OCI-LY7 (cell line): Measurements from ENCODE around the gene RAPGEF5. TPM values are rescaled to one million over a fixed set of nuclear protein-coding genes. Genes with fewer than 3 reads are reported as not detected.

ENCODE experiments used
- BruUV-seq: library from RNA; stranded (reverse); fragments of 400-500 nt; replicated peaks from 2 replicates; lab custom pipeline; 2021; lab: Mats Ljungman, UMichigan
- CTCF ChIA-PET: fragments of 300-600 bp; sonication (Branson Sonifier 250); formaldehyde crosslinking; loops from one replicate; lab custom pipeline; 2022; ENCODE audit warnings: antibody characterized with exemption; ENCODE audit not compliant: unreplicated experiment; lab: Charles Lee
- POLR2A ChIA-PET: fragments of 300-600 bp; sonication (Branson Sonifier 250); formaldehyde crosslinking; loops from one replicate; lab custom pipeline; 2022; ENCODE audit warnings: antibody characterized with exemption; lab: Charles Lee
- DNase-seq: peaks from one replicate; pipeline ENCODE4 v3.0.0-alpha.2; 2015; ENCODE audit warnings: low spot score
- H2AFZ ChIP-seq: fragments of 200-600 bp; sonication (generic), shearing (Covaris generic); 2 replicates; pipeline ENCODE4 v1.6.1; 2014; ENCODE audit warnings: mild to moderate bottlenecking, antibody characterized with exemption, low read length, moderate library complexity
- H3K27ac ChIP-seq: fragments of 200-600 bp; sonication (generic); 2 replicates; pipeline ENCODE4 v1.5.1; 2014; ENCODE audit warnings: mixed run types, low read depth, mild to moderate bottlenecking, moderate library complexity, low read length, inconsistent platforms; ENCODE audit not compliant: poor library complexity, severe bottlenecking
- H3K36me3 ChIP-seq: fragments of 200-600 bp; sonication (generic); 2 replicates; pipeline ENCODE4 v1.6.1; 2014; ENCODE audit warnings: mild to moderate bottlenecking, antibody characterized with exemption, low read length, moderate library complexity, mixed read lengths; ENCODE audit not compliant: insufficient read depth
- H3K4me1 ChIP-seq: fragments of 200-600 bp; sonication (generic); 2 replicates; pipeline ENCODE4 v1.5.1; 2014; ENCODE audit warnings: mild to moderate bottlenecking, low read length; ENCODE audit not compliant: insufficient read depth, poor library complexity, severe bottlenecking
- H3K4me2 ChIP-seq: fragments of 200-600 bp; sonication (generic); 2 replicates; pipeline ENCODE4 v1.6.1; 2014; ENCODE audit warnings: mild to moderate bottlenecking, low read length
- H3K4me3 ChIP-seq: fragments of 200-600 bp; sonication (generic); 2 replicates; pipeline ENCODE4 v1.5.1; 2014; ENCODE audit warnings: mild to moderate bottlenecking, low read depth, low read length; ENCODE audit not compliant: poor library complexity, severe bottlenecking
- H3K79me2 ChIP-seq: fragments of 200-600 bp; sonication (generic); 2 replicates; pipeline ENCODE4 v1.6.1; 2016; ENCODE audit warnings: low read depth, mild to moderate bottlenecking, low read length, moderate library complexity, mixed read lengths; ENCODE audit not compliant: insufficient read depth
- H3K9me2 ChIP-seq: fragments of 200-600 bp; sonication (generic); 2 replicates; pipeline ENCODE4 v1.6.1; 2016; ENCODE audit warnings: mild to moderate bottlenecking, low read length, mixed read lengths; ENCODE audit not compliant: insufficient read depth
- H3K9me3 ChIP-seq: fragments of 200-600 bp; sonication (generic); 2 replicates; pipeline ENCODE4 v1.6.1; 2014; ENCODE audit warnings: mild to moderate bottlenecking, mixed run types, low read length, mixed read lengths
- H4K20me1 ChIP-seq: fragments of 200-600 bp; sonication (generic); 2 replicates; pipeline ENCODE4 v1.6.1; 2014; ENCODE audit warnings: mild to moderate bottlenecking, antibody characterized with exemption, low read length, moderate library complexity, mixed read lengths; ENCODE audit not compliant: insufficient read depth
- CTCF ChIP-seq: fragments of 200-600 bp; sonication (generic); conservative IDR thresholded peaks from 2 replicates; pipeline ENCODE4 v1.5.1; 2014; ENCODE audit warnings: mild to moderate bottlenecking, antibody characterized with exemption, low read length, moderate library complexity, mixed read lengths
- EZH2phosphoT487 ChIP-seq: fragments of 200-600 bp; sonication (generic); IDR thresholded peaks from 2 replicates; pipeline ENCODE4 v1.6.1; 2018; ENCODE audit warnings: low read depth, borderline replicate concordance, mild to moderate bottlenecking, mixed run types, antibody characterized with exemption, low read length, moderate library complexity, mixed read lengths
- intact Hi-C: fragments of 100-400 bp; cut with micrococcal nuclease; formaldehyde crosslinking; loops from one replicate; pipeline ENCODE4 v1.10.0; 2022; ENCODE audit not compliant: unreplicated experiment
- total RNA-seq, 2 experiments: library from RNA; depleted of rRNA in 1 of 2; stranded (reverse); fragments of >200 nt in 1 of 2; shearing (Covaris generic) in 1 of 2; gene quantifications; 2 replicates each; pipeline ENCODE4 v1.2.3, GENCODE V29; 2014 to 2022

The RAPGEF5 gene
- total RNA-seq, 2 experiments from 2014 or later: 114 to 115 TPM

- Histone ChIP-seq H3K9me3 (no peaks in the 10 kb centered on the region), H3K79me2 (no peaks in the 10 kb centered on the region), H3K4me2 (no peak overlapping the region), H3K36me3 (no peaks in the 10 kb centered on the region; the same call in 1 of the 2 replicates), H3K9me2 (no peaks in the 10 kb centered on the region), H3K4me1 (peaks cover 34% of the 10 kb centered on the region), H2AFZ (no peak overlapping the region), H4K20me1 (no peaks in the 10 kb centered on the region), H3K4me3 (no peak overlapping the region), H3K27ac (no peak overlapping the region)
- no TSS peak for BruUV-seq
- intact Hi-C loops: no loop called here
- POLR2A ChIA-PET: interaction anchor here (0.6 to 8.6 kb wide), 7 partner anchors 9 to 88 kb away, joined by 3 to 105 read pairs (median 3); no protein-coding TSS in a partner anchor
- no peak for DNase-seq
- CTCF ChIA-PET: no interaction called here
- no peak for TF ChIP-seq CTCF
- no peak for TF ChIP-seq EZH2phosphoT487
These were observed 42.6 kb upstream of the RAPGEF5 start for GRCh38 chr7:22399546-22399945.

GRCh38 chr7:22399091-22399490 lies 42.1 kb upstream of the RAPGEF5 start:
- H2AFZ ChIP-seq: no peak overlapping the region
- H3K4me3 ChIP-seq: no peak overlapping the region
- no peak for DNase-seq
- H3K4me2 ChIP-seq: no peak overlapping the region
- peaks cover 37% of the 10 kb centered on the region for H3K4me1 ChIP-seq
- no peaks in the 10 kb centered on the region for H4K20me1 ChIP-seq
- no peaks in the 10 kb centered on the region for H3K79me2 ChIP-seq
- POLR2A ChIA-PET: interaction anchor here (0.8 to 8.6 kb wide), 6 partner anchors 8 to 89 kb away, joined by 3 to 105 read pairs (median 3); no protein-coding TSS in a partner anchor
- H3K36me3 ChIP-seq: no peaks in the 10 kb centered on the region; the same call in 1 of the 2 replicates
- no peaks in the 10 kb centered on the region for H3K9me2 ChIP-seq
- BruUV-seq: no TSS peak
- TF ChIP-seq CTCF (no peak), EZH2phosphoT487 (no peak)
- H3K9me3 ChIP-seq: no peaks in the 10 kb centered on the region
- no peak overlapping the region for H3K27ac ChIP-seq
- CTCF ChIA-PET: no interaction called here
- intact Hi-C loops: no loop called here

- Histone ChIP-seq H3K9me2 (no peaks in the 10 kb centered on the region), H4K20me1 (no peaks in the 10 kb centered on the region), H3K4me1 (peaks cover 39% of the 10 kb centered on the region), H3K27ac (no peak overlapping the region), H3K4me3 (no peak overlapping the region), H3K36me3 (no peaks in the 10 kb centered on the region; the same call in 1 of the 2 replicates), H3K79me2 (no peaks in the 10 kb centered on the region), H3K9me3 (no peaks in the 10 kb centered on the region), H3K4me2 (no peak overlapping the region), H2AFZ (no peak overlapping the region)
- TF ChIP-seq EZH2phosphoT487: no peak
- no peak for TF ChIP-seq CTCF
- no TSS peak for BruUV-seq
- ChIA-PET POLR2A (interaction anchor here (8.6 kb wide), 1 partner anchor 7 kb away, joined by 105 read pairs; no protein-coding TSS in a partner anchor), CTCF (no interaction called here)
- intact Hi-C loops: no loop called here
- DNase-seq: no peak
These were observed 41.0 kb upstream of the RAPGEF5 start for GRCh38 chr7:22397981-22398380.
